Measurements from ENCODE around the gene CLDN4. TPM values are rescaled to one million over a fixed set of nuclear protein-coding genes. Genes with fewer than 3 reads are reported as not detected.

CLDN4 gene
- total and polyA plus RNA-seq, 2 donors (not counting 3 experiments of a cell fraction or from before 2014, with no cell fraction given), result 0.13 to 0.15 TPM

DNA sequence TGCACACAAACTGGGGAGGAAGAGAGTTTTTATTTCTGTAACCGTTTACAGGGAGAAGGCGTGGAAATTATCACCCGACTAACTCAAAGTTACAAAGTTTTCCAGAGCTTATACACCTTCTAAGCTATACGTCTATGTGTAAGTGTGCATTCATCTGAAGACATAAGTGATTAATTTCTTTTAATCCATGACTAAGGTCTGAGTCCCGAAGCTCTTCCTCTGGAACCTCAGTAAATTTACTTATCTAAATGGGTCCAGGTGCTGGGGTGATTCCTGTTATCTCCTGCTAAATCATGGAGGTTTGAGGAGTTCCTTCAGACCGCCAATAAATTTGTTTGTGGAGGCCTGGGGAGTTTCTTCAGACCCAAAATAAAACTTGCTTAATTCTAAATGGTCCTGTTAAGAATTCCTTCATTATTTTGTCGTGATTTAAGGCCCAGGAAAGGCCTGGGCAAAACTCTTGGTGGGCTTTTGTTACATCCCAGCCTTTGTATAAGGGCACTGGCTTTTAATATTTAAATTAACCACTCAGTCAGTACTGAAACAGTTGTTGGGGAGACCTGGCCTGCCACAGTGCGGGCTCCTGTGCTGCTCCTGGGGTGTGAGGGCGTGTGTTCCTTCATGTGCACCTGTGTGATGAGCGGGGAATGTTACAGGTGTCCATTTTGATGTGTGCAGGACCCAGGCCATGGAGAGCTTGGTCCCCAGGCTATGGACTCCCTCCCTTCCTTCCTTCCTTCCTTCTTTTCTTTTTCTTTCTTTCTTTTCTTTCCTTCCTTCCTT, 17.3 kb downstream of the CLDN4 start:
- BruUV-seq (replicated peaks), result no TSS peak
- Histone ChIP-seq H3K79me2 (ENCODE audit: control insufficient read depth, insufficient read depth, low read length) (no peaks in the 10 kb centered on the region), H3K27ac (ENCODE audit: insufficient read depth, low read depth, low read length) (no peak overlapping the region), H3K9ac (replicated peaks; ENCODE audit: extremely low read depth, insufficient read depth, low read length) (no peak overlapping the region), H3K9me3 (replicated peaks; ENCODE audit: control insufficient read depth, insufficient read depth, low read length) (no peaks in the 10 kb centered on the region), H3K4me3 (replicated peaks in 1 of 3; ENCODE audit: insufficient read depth in 1 of 3, low read depth in 1 of 3, low read length in 3 of 3) (no peak overlapping the region), H2AFZ (ENCODE audit: low read depth, low read length) (no peak overlapping the region), H3K27me3 (ENCODE audit: control insufficient read depth in 2 of 2, insufficient read depth in 2 of 2, low read length in 2 of 2) (no peaks in the 10 kb centered on the region), H3K4me1 (ENCODE audit: control insufficient read depth, extremely low read depth, insufficient read depth, low read length) (peaks cover 14% of the 10 kb centered on the region), H3K4me2 (ENCODE audit: insufficient read depth, low read length) (no peak overlapping the region), H3K36me3 (ENCODE audit: control insufficient read depth in 2 of 2, extremely low read depth in 1 of 2, insufficient read depth in 2 of 2, low read length in 2 of 2) (no peaks in the 10 kb centered on the region), H4K20me1 (replicated peaks; ENCODE audit: control insufficient read depth, extremely low read depth, insufficient read depth, low read length) (no peaks in the 10 kb centered on the region), H3K9me1 (replicated peaks; ENCODE audit: control insufficient read depth, extremely low read depth, insufficient read depth, low read length) (no peaks in the 10 kb centered on the region)
- intact Hi-C loops (cut with micrococcal nuclease) (no loop called here), dilution Hi-C loops (cut with MboI; ENCODE audit: extremely low pct_ligation_motif_present, low sequenced_read_pairs) (no loop called here)
- CTCF ChIA-PET, result interaction anchor here (1.2 to 2.8 kb wide), 2 partner anchors 15 kb away, joined by 3 to 15 read pairs; no protein-coding TSS in a partner anchor
- POLR2A ChIA-PET, result no interaction called here
- FAIRE-seq, result no peak
- no peak for DNase-seq (ENCODE audit: low read depth, low spot score)
- TF ChIP-seq JUN (IDR thresholded peaks at IDR 0.05; ENCODE audit: borderline replicate concordance, insufficient read depth, insufficient read length, low read depth) (no peak), FOS (IDR thresholded peaks at IDR 0.05; ENCODE audit: borderline replicate concordance, insufficient read depth, low read length) (no peak), GATA2 (IDR thresholded peaks at IDR 0.05; ENCODE audit: insufficient read depth, insufficient read length, low read depth, low read length) (no peak), POLR2AphosphoS5 (IDR thresholded peaks at IDR 0.05; ENCODE audit: insufficient read depth, low read depth, low read length) (no peak), MYC (IDR thresholded peaks at IDR 0.05; ENCODE audit: low read depth, low read length) (no peak), EZH2 (IDR thresholded peaks at IDR 0.05; ENCODE audit: borderline replicate concordance, low read depth, low read length, severe bottlenecking) (no peak), POLR2A (IDR thresholded peaks at IDR 0.05; ENCODE audit: low read depth, low read length) (no peak)
- TF ChIP-seq, protein P1, sequence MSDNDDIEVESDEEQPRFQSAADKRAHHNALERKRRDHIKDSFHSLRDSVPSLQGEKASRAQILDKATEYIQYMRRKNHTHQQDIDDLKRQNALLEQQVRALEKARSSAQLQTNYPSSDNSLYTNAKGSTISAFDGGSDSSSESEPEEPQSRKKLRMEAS (IDR thresholded peaks at IDR 0.05; ENCODE audit: insufficient read depth, insufficient read length), result no peak
- TF ChIP-seq, protein P2, sequence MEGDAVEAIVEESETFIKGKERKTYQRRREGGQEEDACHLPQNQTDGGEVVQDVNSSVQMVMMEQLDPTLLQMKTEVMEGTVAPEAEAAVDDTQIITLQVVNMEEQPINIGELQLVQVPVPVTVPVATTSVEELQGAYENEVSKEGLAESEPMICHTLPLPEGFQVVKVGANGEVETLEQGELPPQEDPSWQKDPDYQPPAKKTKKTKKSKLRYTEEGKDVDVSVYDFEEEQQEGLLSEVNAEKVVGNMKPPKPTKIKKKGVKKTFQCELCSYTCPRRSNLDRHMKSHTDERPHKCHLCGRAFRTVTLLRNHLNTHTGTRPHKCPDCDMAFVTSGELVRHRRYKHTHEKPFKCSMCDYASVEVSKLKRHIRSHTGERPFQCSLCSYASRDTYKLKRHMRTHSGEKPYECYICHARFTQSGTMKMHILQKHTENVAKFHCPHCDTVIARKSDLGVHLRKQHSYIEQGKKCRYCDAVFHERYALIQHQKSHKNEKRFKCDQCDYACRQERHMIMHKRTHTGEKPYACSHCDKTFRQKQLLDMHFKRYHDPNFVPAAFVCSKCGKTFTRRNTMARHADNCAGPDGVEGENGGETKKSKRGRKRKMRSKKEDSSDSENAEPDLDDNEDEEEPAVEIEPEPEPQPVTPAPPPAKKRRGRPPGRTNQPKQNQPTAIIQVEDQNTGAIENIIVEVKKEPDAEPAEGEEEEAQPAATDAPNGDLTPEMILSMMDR (IDR thresholded peaks at IDR 0.05; ENCODE audit: extremely low read depth in 1 of 2, insufficient read depth in 1 of 2, low read depth in 1 of 2, low read length in 2 of 2), result no peak
